Fibroblast of peridontal ligament (primary cell): ENCODE data around the gene ATP9B.

Source experiments
- DNase-seq: peaks from one replicate; pipeline ENCODE4 v3.0.0-alpha.2; 2010; ENCODE audit errors: extremely low read depth

The ATP9B gene

DNA sequence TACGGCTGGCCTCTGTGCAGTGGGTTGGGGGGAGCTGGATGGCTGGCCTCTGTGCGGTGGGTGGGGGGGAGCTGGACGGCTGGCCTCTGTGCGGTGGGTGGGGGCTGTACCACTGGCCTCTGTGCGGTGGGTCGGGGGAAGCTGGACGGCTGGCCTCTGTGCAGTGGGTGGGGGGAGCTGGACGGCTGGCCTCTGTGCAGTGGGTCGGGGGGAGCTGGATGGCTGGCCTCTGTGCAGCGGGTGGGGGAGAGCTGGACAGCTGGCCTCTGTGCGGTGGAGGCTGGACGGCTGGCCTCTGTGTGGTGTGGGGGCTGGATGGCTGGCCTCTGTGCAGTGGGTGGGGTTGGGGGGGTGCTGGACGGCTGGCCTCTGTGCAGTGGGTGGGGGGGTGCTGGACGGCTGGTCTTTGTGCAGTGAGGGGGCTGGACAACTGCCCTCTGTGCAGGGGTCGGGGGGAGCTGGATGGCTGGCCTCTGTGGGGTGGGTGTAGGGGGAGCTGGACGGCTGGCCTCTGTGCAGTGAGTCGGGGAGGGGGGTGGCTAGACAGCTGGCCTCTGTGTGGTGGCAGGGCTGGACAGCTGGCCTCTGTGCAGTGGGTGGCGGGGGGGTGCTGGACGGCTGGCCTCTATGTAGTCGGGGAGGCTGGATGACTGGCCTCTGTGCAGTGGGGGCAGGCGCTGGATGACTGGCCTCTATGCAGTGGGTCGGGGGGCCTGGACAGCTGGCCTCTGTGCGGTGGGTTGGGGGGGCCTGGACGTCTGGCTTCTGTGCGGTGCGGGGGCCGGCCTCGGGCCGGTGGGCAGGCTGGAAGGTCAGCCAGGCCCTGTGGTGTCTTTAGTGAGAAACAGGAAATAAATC is 358.4 kb downstream of the ATP9B start:
- no peak for DNase-seq
